HG03064 (cell line): Measurements from ENCODE around the gene STAT1.

Experiments
- ATAC-seq: cut with Tn5 transposase; IDR thresholded peaks from one replicate; pipeline ENCODE4 v1.9.1; 2021; ENCODE audit warnings: low read depth; ENCODE audit not compliant: unreplicated experiment

The STAT1 gene

GRCh38 chr2:190927301-190927700, 86.7 kb downstream of the STAT1 start:
- ATAC-seq: no peak

GRCh38 chr2:190922376-190922775, 91.6 kb downstream of the STAT1 start:
- ATAC-seq: no peak

GRCh38 chr2:190920085-190920484, 93.9 kb downstream of the STAT1 start:
- no peak for ATAC-seq
